Fibroblast of pulmonary artery (primary cell): ENCODE data around the gene PABPC1L2B.
"Not testable (repeated sequence)": the region's sequence is repeated elsewhere in the genome, so short reads cannot be mapped to it uniquely, and the experiment has no call there.

Experiments used
- DNase-seq: peaks from one replicate; pipeline ENCODE4 v3.0.0-alpha.2; 2010; ENCODE audit warnings: low read depth
- H3K4me3 ChIP-seq: replicated peaks from 2 replicates; pipeline ENCODE4 v1.5.1; 2011; ENCODE audit warnings: low read depth, mild to moderate bottlenecking, control low read depth, low read length, moderate library complexity
- CTCF ChIP-seq: IDR thresholded peaks from 2 replicates; pipeline ENCODE4 v1.5.1; 2011; ENCODE audit warnings: mild to moderate bottlenecking, control low read depth, low read length, inconsistent platforms; ENCODE audit errors: missing control alignments

Gene PABPC1L2B

GRCh38 chrX:73002733-73003132 lies at the start of gene PABPC1L2B:
Gene PABPC1L2B, plus strand, starts transcription at chrX:73002939. Its CDS starts 704 bp downstream, at chrX:73003643.
- H3K4me3 ChIP-seq, DNase-seq: not testable (repeated sequence)

DNA sequence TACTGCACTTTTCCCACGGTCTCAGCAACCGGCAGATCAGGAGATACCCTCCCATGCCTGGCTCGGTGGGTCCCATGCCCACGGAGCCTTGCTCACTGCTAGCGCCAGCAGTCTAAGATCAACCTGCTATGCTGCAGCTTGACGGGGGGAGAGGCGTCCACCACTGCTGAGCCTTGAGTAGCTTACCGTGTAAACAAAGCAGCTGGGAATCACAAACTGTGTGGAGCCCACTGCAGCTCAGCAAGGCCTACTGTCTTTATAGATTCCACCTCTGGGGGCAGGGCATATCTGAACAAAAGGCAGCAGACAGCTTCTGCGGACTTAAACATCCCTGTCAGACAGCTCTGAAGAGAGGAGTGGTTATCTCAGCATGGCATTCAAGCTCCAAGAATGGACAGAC lies 42.8 kb upstream of the PABPC1L2B start:
- H3K4me3 ChIP-seq, DNase-seq: not testable (repeated sequence)

DNA sequence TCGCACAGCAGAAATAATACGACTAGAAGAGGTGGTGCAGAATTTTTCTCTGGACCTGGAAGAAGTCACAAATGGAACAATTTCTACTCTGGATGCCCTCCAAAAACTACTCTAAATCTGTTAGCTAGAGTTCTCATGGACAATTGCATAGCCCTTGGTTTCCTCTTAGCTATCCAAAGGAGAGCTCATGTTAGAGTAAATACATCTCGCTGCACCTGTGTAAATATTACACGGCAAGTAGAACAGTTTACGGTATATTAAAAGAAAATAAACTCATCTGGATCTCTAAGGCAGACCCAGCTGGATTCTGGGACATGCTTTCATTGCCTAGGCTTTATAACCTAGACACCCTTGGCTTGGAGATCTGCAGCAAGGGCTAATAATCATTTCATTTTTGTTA lies 30.9 kb upstream of the PABPC1L2B start:
- not testable (repeated sequence) for H3K4me3 ChIP-seq, DNase-seq

- H3K4me3 ChIP-seq, DNase-seq: not testable (repeated sequence)
Measured at GRCh38 chrX:72974885-72975284, 27.9 kb upstream of the PABPC1L2B start.

DNA sequence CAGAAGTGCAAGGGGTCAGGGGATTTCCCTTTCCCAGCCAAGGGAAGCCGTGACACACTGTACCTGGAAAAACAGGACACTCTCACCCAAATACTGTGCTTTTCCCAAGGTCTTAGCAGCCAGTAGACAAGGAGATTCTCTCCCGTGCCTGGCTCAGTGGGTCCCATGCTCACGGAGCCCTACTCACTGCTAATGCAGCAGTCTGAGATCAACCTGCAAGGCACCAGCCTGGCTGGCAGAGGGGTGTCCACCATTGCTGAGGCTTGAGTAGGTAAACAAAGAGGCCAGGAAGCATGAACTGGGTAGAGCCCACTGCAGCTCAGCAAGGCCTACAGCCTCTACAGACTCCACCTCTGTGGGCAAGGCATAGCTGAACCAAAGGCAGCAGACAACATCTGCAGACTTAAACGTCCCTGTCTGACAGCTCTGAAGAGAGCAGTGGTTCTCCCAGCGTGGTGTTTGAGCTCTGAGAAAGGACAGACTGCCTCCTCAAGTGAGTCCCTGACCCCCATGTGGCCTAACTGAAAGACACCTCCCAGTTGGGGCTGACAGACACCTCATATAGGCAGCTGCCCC lies 21.8 kb upstream of the PABPC1L2B start:
- not testable (repeated sequence) for H3K4me3 ChIP-seq, DNase-seq

GRCh38 chrX:73004032-73004431 lies 1.3 kb downstream of the PABPC1L2B start:
- H3K4me3 ChIP-seq, DNase-seq: not testable (repeated sequence)

DNA sequence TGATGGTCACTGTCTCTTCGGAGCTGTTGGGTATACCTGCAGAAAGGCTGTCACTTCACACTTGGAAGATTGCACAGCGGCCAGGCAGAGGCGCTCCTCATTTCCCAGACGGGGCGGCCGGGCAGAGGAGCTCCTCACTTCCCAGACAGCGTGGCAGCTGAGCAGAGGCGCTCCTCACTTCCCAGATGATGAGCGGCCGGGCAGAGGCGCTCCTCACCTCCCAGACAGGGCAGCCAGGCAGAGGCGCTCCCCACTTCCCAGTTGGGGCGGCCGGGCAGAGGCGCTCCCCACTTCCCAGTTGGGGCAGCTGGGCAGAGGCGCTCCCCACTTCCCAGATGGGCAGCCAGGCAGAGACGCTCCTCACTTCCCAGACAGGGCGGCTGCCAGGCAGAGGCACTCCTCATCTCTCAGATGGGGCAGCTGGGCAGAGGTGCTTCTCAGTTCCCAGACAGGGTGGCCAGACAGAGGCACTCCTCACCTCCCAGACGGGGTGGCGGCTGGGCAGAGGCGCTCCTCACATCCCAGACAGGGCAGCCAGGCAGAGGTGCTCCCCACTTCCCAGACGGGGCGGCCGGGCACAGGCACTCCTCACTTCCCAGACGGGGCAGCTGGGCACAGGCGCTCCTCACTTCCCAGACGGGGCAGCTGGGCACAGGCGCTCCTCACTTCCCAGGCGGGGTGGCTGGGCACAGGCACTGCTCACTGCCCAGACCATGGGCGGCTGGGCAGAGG lies 18.8 kb downstream of the PABPC1L2B start:
- TF ChIP-seq CTCF, result no peak
- no peak overlapping the region for H3K4me3 ChIP-seq
- no peak for DNase-seq

- not testable (repeated sequence) for DNase-seq, H3K4me3 ChIP-seq
Measured at GRCh38 chrX:73022093-73022445, 19.3 kb downstream of the PABPC1L2B start.

GRCh38 chrX:73028876-73029275 lies 26.1 kb downstream of the PABPC1L2B start:
- no peak for TF ChIP-seq CTCF
- no peak for DNase-seq
- no peak overlapping the region for H3K4me3 ChIP-seq
